Upper lobe of left lung (tissue), 6 donors: ENCODE data around the gene F13A1. TPM values are rescaled to one million over a fixed set of nuclear protein-coding genes. Genes with fewer than 3 reads are reported as not detected.

Source experiments
- ATAC-seq, 2 donors: fragments of 200-7000 bp; cut with Tn5 transposase; one replicate each; pipeline ENCODE4 v1.9.1; 2022; ENCODE audit warnings: mild to moderate bottlenecking in 2 of 2, moderate library complexity in 2 of 2; ENCODE audit not compliant: low FRiP score in 2 of 2
- DNase-seq, 2 donors: peaks; one replicate each; pipeline ENCODE4 v3.0.0-alpha.2; 2019 to 2020
- H3K27ac ChIP-seq, 4 donors: fragments of 200-600 bp; sonication (generic); one replicate each; pipeline ENCODE4 v1.5.1; 2016 to 2019
- H3K27me3 ChIP-seq, 4 donors: fragments of 200-600 bp; sonication (generic); one replicate each; pipeline ENCODE4 v1.5.1; 2017 to 2019
- H3K36me3 ChIP-seq, 4 donors: fragments of 200-600 bp; sonication (generic); one replicate each; pipeline ENCODE4 v1.5.1; 2016 to 2019
- H3K4me1 ChIP-seq, 4 donors: fragments of 200-600 bp; sonication (generic); one replicate each; pipeline ENCODE4 v1.5.1; 2018 to 2019
- H3K4me3 ChIP-seq, 4 donors: fragments of 200-600 bp; sonication (generic); one replicate each; pipeline ENCODE4 v1.5.1; 2017 to 2019; ENCODE audit warnings: mild to moderate bottlenecking in 2 of 4, moderate library complexity in 1 of 4
- H3K9me3 ChIP-seq, 4 donors: fragments of 200-600 bp; sonication (generic); one replicate each; pipeline ENCODE4 v1.5.1; 2018 to 2019
- EP300 ChIP-seq, 4 donors: sonication (generic); formaldehyde crosslinking; IDR thresholded peaks; one replicate each; pipeline ENCODE4 v1.5.1; 2017; ENCODE audit warnings: antibody characterized with exemption in 4 of 4, control low read depth in 2 of 4
- POLR2A ChIP-seq, 4 donors: fragments of 450-650 bp; IDR thresholded peaks; one replicate each; pipeline ENCODE4 v1.5.1; 2016 to 2017; ENCODE audit warnings: antibody characterized with exemption in 4 of 4, mild to moderate bottlenecking in 2 of 4
- POLR2AphosphoS5 ChIP-seq, 2 donors: sonication (generic); formaldehyde crosslinking; IDR thresholded peaks; one replicate each; pipeline ENCODE4 v1.5.1; 2017; ENCODE audit warnings: antibody characterized with exemption in 2 of 2
- WGBS, 2 donors: methylation state at CpG; one replicate each; pipeline ENCODE4 v1.1.5; 2017 to 2018; 5-methylcytosine and 5-hydroxymethylcytosine counted together
- total RNA-seq, 6 donors: library from RNA; depleted of rRNA in 4 of 6; stranded (reverse); fragments of >200 nt in 4 of 6; gene quantifications; one replicate each; pipeline versions ENCODE4 v1.1.0 to v1.2.1, GENCODE V29; 2016 to 2021
- TF ChIP-seq, protein P1 (sequence below), 6 experiments: fragments of 450-650 bp in 4 of 6; fragments of 200-600 bp in 2 of 6; sonication (generic) in 2 of 6; IDR thresholded peaks; one replicate each; pipeline ENCODE4 v1.5.1; 2016 to 2019; ENCODE audit warnings: antibody characterized with exemption in 6 of 6
- donor health status: DM: no; HTN: no; CAD: no; lungs with moderate emphysema.
- donor health status: DM: no; HTN: yes; CAD: no; lungs with severe emphysema.

Gene F13A1
- total RNA-seq, 6 donors from 2014 or later, result 7.3 to 146 (median 39.2) TPM

DNA sequence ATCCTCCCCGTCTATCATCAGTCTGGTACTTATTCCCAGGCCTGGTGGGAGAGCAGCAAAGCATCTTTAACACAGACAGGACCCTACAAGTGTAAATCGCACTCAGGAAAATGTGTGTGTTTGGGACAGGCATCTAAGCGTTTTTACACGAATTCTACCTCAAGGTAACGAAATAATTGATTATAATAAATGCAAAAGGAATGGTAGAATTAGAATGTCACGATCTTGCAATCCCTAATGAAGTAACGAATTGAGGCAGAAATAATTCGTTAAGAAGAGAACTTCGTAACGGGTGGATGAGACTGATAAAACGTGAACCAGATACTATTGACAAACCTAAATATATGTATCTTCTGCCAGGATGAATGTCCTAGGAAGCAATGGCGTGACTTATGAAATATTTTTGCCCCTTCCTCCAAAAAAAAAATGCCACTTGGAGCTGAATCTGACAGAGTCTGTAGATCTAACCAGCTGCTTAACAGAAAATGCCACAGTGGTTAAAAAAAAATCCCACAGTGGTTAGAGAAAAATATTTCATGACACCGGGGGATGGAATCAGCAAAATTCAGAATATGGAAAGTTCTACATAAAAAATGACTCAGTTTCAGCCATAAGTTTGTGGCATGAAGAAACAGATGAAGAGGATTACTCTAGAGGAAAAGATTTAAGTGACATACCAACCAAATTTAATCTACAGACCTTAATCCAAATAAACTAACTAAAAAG is 68.7 kb downstream of the F13A1 start:
- no peak for DNase-seq
- 80 to 85% methylated on average over 13 of the region's 13 CpGs for WGBS, 2 donors
- Histone ChIP-seq H3K27ac (no peak overlapping the region), H3K4me1 (no peaks in the 10 kb centered on the region), H3K36me3 (no peaks in the 10 kb centered on the region), H3K27me3 (no peaks in the 10 kb centered on the region), H3K4me3 (no peak overlapping the region), H3K9me3 (no peaks in the 10 kb centered on the region)
- no peak for ATAC-seq
- no peak for TF ChIP-seq POLR2AphosphoS5 (IDR thresholded peaks at IDR 0.05)
- TF ChIP-seq, protein P1, sequence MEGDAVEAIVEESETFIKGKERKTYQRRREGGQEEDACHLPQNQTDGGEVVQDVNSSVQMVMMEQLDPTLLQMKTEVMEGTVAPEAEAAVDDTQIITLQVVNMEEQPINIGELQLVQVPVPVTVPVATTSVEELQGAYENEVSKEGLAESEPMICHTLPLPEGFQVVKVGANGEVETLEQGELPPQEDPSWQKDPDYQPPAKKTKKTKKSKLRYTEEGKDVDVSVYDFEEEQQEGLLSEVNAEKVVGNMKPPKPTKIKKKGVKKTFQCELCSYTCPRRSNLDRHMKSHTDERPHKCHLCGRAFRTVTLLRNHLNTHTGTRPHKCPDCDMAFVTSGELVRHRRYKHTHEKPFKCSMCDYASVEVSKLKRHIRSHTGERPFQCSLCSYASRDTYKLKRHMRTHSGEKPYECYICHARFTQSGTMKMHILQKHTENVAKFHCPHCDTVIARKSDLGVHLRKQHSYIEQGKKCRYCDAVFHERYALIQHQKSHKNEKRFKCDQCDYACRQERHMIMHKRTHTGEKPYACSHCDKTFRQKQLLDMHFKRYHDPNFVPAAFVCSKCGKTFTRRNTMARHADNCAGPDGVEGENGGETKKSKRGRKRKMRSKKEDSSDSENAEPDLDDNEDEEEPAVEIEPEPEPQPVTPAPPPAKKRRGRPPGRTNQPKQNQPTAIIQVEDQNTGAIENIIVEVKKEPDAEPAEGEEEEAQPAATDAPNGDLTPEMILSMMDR (IDR thresholded peaks at IDR 0.05), result no peak
- TF ChIP-seq EP300 (IDR thresholded peaks at IDR 0.05), result no peak
- no peak for TF ChIP-seq POLR2A (IDR thresholded peaks at IDR 0.05)

DNA sequence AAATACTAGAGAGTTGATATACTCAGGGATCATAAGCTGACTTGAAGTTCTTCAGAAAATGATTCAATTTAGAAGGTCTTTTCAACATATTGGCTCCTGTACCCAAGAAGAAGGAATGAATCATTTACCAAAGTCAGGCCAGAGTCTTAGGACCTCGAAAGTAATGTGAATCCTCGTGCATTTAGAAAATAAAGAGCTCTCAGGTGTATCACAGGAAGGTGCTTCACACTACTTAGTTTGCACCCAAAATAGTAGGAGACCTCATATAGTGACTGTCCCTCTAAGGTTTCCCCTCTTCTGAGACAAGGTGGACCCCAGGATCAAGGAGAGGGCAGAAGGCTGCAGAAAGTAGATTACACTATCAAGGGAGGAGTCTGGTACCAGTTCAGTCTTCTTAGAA is 71.8 kb downstream of the F13A1 start:
- no peaks in the 10 kb centered on the region for H3K27me3 ChIP-seq
- TF ChIP-seq, protein P1 (IDR thresholded peaks at IDR 0.05), result no peak
- TF ChIP-seq EP300 (IDR thresholded peaks at IDR 0.05) (no peak), POLR2A (IDR thresholded peaks at IDR 0.05) (no peak), POLR2AphosphoS5 (IDR thresholded peaks at IDR 0.05) (no peak)
- ATAC-seq, result no peak

DNA sequence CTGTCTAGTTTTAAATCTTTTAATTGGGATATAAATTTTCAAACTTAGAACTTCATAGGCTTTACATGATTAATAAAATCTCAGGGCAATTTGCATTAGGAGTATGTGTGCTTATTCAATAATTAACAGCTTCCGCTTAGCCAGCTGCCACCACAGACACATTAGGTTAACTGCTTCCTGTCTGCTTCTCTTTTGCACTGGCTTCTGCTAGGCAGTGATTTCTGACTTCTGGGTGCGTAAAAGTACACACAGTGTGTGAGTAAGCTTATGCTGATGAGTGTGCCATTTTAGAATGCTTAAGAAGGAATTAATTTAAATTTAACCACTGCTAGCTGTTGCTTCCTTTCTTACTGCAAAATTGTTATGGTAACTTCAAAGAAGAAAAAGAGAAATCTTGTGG is 73.9 kb downstream of the F13A1 start:
- no peaks in the 10 kb centered on the region for H3K4me1 ChIP-seq
- WGBS, 2 donors, result 51 to 52% methylated on average over 2 of the region's 2 CpGs
- DNase-seq (no peak), ATAC-seq (no peak)
- H3K27me3 ChIP-seq, result no peaks in the 10 kb centered on the region
- TF ChIP-seq, protein P1 (IDR thresholded peaks at IDR 0.05), result no peak
- no peak for TF ChIP-seq EP300 (IDR thresholded peaks at IDR 0.05)
- no peak for TF ChIP-seq POLR2AphosphoS5 (IDR thresholded peaks at IDR 0.05)
- no peak for TF ChIP-seq POLR2A (IDR thresholded peaks at IDR 0.05)
- H3K27ac ChIP-seq, result no peak overlapping the region
- no peaks in the 10 kb centered on the region for H3K9me3 ChIP-seq
- no peak overlapping the region for H3K4me3 ChIP-seq
- H3K36me3 ChIP-seq, result no peaks in the 10 kb centered on the region

More for the DNA sequence above, 71.8 kb downstream of the F13A1 start:
- 82 to 86% methylated on average over 2 of the region's 2 CpGs for WGBS, 2 donors
- DNase-seq, result no peak
- Histone ChIP-seq H3K36me3 (no peaks in the 10 kb centered on the region), H3K27ac (no peak overlapping the region), H3K4me3 (no peak overlapping the region), H3K9me3 (no peaks in the 10 kb centered on the region), H3K4me1 (no peaks in the 10 kb centered on the region)

DNA sequence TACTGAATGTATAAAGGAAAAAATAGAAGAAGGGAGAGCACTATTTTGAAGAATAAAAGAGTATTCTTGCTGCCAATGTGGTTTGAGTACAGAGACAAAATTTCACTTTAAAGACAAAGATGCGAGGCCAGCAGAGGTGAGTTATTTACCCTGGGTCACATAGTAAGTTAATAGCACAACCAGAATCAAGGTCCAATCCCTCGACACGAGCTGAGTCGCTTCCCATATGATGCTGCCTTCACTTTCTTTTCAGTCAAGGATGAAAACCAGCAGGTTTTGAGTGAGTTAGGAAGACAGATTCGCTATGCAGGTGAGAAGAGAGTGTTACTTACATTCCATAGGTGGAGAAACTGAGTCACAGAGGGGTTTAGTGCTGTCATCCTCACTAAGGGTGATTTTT is 75.8 kb downstream of the F13A1 start:
- DNase-seq (no peak), ATAC-seq (no peak)
- Histone ChIP-seq H3K4me3 (no peak overlapping the region), H3K4me1 (no peaks in the 10 kb centered on the region), H3K27me3 (no peaks in the 10 kb centered on the region), H3K27ac (no peak overlapping the region), H3K9me3 (no peaks in the 10 kb centered on the region), H3K36me3 (no peaks in the 10 kb centered on the region)
- TF ChIP-seq POLR2A (IDR thresholded peaks at IDR 0.05), result no peak
- no peak for TF ChIP-seq EP300 (IDR thresholded peaks at IDR 0.05)
- TF ChIP-seq, protein P1 (IDR thresholded peaks at IDR 0.05), result no peak
- no peak for TF ChIP-seq POLR2AphosphoS5 (IDR thresholded peaks at IDR 0.05)
- 91 to 92% methylated on average over 5 of the region's 5 CpGs for WGBS, 2 donors

DNA sequence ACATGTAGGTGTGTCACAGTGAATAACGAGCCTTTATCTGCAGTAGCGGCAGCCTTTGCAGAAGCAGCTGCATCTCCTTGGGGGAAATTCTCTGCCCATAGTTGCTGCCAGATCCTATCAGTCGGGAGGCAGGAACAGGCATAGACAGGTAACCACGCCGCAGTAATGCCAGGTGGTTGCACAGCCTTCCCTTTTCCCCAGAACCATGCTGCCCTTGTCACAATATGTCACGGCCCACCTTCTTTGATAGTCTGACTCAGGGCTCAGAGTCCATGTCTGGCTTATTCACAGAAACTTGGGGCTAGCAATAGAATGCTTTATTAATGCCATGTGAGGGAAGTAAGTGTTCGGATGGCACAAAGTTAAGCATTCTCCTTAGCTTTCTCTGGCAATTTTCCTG is 76.6 kb downstream of the F13A1 start:
- Histone ChIP-seq H3K27me3 (no peaks in the 10 kb centered on the region), H3K36me3 (no peaks in the 10 kb centered on the region), H3K4me3 (no peak overlapping the region), H3K9me3 (no peaks in the 10 kb centered on the region), H3K4me1 (no peaks in the 10 kb centered on the region), H3K27ac (no peak overlapping the region)
- WGBS, 2 donors, result 88 to 89% methylated on average over 7 of the region's 7 CpGs
- no peak for ATAC-seq
- DNase-seq, result no peak
- TF ChIP-seq, protein P1 (IDR thresholded peaks at IDR 0.05), result no peak
- TF ChIP-seq POLR2AphosphoS5 (IDR thresholded peaks at IDR 0.05) (no peak), POLR2A (IDR thresholded peaks at IDR 0.05) (no peak), EP300 (IDR thresholded peaks at IDR 0.05) (no peak)
